Activated T-cell treated with anti-CD3 and anti-CD28 coated beads for 48 hours (primary cell): Measurements from ENCODE around the gene DCC.

Experiments
- DNase-seq: peaks from one replicate; pipeline ENCODE4 v3.0.0-alpha.2; 2020; ENCODE audit warnings: low read depth

Gene DCC

GRCh38 chr18:53521068-53521467, 1181.1 kb downstream of the DCC start:
- no peak for DNase-seq

- no peak for DNase-seq
Measured at GRCh38 chr18:53526101-53526870, 1186.3 kb downstream of the DCC start.

GRCh38 chr18:53527365-53527764, 1187.4 kb downstream of the DCC start:
- DNase-seq = no peak

- DNase-seq = no peak
Measured at GRCh38 chr18:53531187-53531586, 1191.2 kb downstream of the DCC start.

GRCh38 chr18:53531896-53532295, 1191.9 kb downstream of the DCC start:
- no peak for DNase-seq

GRCh38 chr18:53534203-53534602, 1194.2 kb downstream of the DCC start:
- DNase-seq = no peak

GRCh38 chr18:53534695-53535094, 1194.7 kb downstream of the DCC start:
- DNase-seq = no peak

GRCh38 chr18:53536908-53537307, 1196.9 kb downstream of the DCC start:
- DNase-seq = no peak

GRCh38 chr18:53541924-53542323, 1201.9 kb downstream of the DCC start:
- DNase-seq = no peak

- DNase-seq = no peak
Measured at GRCh38 chr18:53543711-53544110, 1203.7 kb downstream of the DCC start.

- no peak for DNase-seq
Measured at GRCh38 chr18:53544917-53545316, 1204.9 kb downstream of the DCC start.

- DNase-seq = no peak
Measured at GRCh38 chr18:53551868-53552426, 1212.0 kb downstream of the DCC start.

- DNase-seq = no peak
Measured at GRCh38 chr18:53553030-53553429, 1213.0 kb downstream of the DCC start.

GRCh38 chr18:53556450-53556849, 1216.5 kb downstream of the DCC start:
- DNase-seq = no peak

GRCh38 chr18:53560546-53560945, 1220.5 kb downstream of the DCC start:
- no peak for DNase-seq

- no peak for DNase-seq
Measured at GRCh38 chr18:53566626-53567025, 1226.6 kb downstream of the DCC start.

GRCh38 chr18:53567929-53568574, 1228.1 kb downstream of the DCC start:
- DNase-seq = no peak
